T-cell (primary cell): ENCODE measurements around the gene TNFRSF12A. TPM values are rescaled to one million over a fixed set of nuclear protein-coding genes. Genes with fewer than 3 reads are reported as not detected.

Experiments
- ATAC-seq, 4 experiments: fragments of 200-7000 bp in 3 of 4; fragments of 150-1000 bp in 1 of 4; cut with Tn5 transposase; replicated peaks in 1 of 4; 1 replicate in 3 of 4; 2 replicates in 1 of 4; pipeline ENCODE4 v1.10.0; 2021; ENCODE audit warnings: moderate library complexity in 3 of 4, mild to moderate bottlenecking in 2 of 4, moderate number of reproducible peaks in 1 of 4
- CTCF ChIA-PET, 2 donors: fragments of 300-600 bp; sonication (Branson Sonifier 250); formaldehyde crosslinking; loops; one replicate each; lab custom pipeline; 2022; ENCODE audit warnings: antibody characterized with exemption in 2 of 2; lab: Charles Lee
- POLR2A ChIA-PET, 2 donors: fragments of 300-600 bp; sonication (Branson Sonifier 250); formaldehyde crosslinking; loops; one replicate each; lab custom pipeline; 2022; ENCODE audit warnings: antibody characterized with exemption in 2 of 2; lab: Charles Lee
- DNase-seq, 35 experiments: peaks; one replicate each; pipeline versions ENCODE4 v3.0.0 to v3.0.0-alpha.2; 2013 to 2023
- H3K27ac ChIP-seq: one replicate; pipeline ENCODE4 v1.5.1; 2013; ENCODE audit warnings: low read length
- H3K27me3 ChIP-seq, 2 experiments: replicated peaks in 1 of 2; 1 replicate in 1 of 2; 2 replicates in 1 of 2; pipeline versions ENCODE4 v1.6.1 to v1.7.0; 2013; ENCODE audit warnings: low read length in 1 of 2, mixed read lengths in 1 of 2; ENCODE audit not compliant: control insufficient read depth in 2 of 2, insufficient read depth in 2 of 2; ENCODE audit errors: extremely low read depth in 1 of 2
- H3K36me3 ChIP-seq, 2 donors: 1 replicate in 1 of 2; 2 replicates in 1 of 2; pipeline versions ENCODE4 v1.6.1 to v1.7.0; 2013; ENCODE audit warnings: low read length in 1 of 2; ENCODE audit not compliant: control insufficient read depth in 2 of 2, insufficient read depth in 1 of 2; ENCODE audit errors: extremely low read depth in 1 of 2
- H3K4me1 ChIP-seq, 2 experiments: 1 replicate in 1 of 2; 2 replicates in 1 of 2; pipeline versions ENCODE4 v1.6.1 to v1.7.0; 2013; ENCODE audit warnings: low read length in 2 of 2, mixed read lengths in 1 of 2; ENCODE audit not compliant: insufficient read depth in 2 of 2, control insufficient read depth in 1 of 2; ENCODE audit errors: extremely low read depth in 1 of 2
- H3K4me3 ChIP-seq, 2 donors: 1 replicate in 1 of 2; 2 replicates in 1 of 2; pipeline versions ENCODE4 v1.5.1 to v1.7.0; 2013; ENCODE audit warnings: mild to moderate bottlenecking in 2 of 2, low read length in 1 of 2, moderate library complexity in 1 of 2; ENCODE audit not compliant: control insufficient read depth in 1 of 2; ENCODE audit errors: extremely low read depth in 1 of 2
- H3K9me3 ChIP-seq: 2 replicates; pipeline ENCODE4 v1.7.0; 2013
- H3K27ac Mint-ChIP-seq, 2 donors: one replicate each; pipeline ENCODE4 v1.8.0; 2020 to 2021; ENCODE audit warnings: mild to moderate bottlenecking in 2 of 2, mixed read lengths in 2 of 2
- H3K27me3 Mint-ChIP-seq, 2 donors: one replicate each; pipeline ENCODE4 v1.8.0; 2021 to 2022; ENCODE audit warnings: mixed read lengths in 2 of 2
- H3K36me3 Mint-ChIP-seq: one replicate; pipeline ENCODE4 v1.8.0; 2021; ENCODE audit warnings: mixed read lengths
- H3K4me1 Mint-ChIP-seq, 3 donors: one replicate each; pipeline ENCODE4 v1.8.0; 2020 to 2022; ENCODE audit warnings: mixed read lengths in 3 of 3, mild to moderate bottlenecking in 1 of 3
- H3K4me3 Mint-ChIP-seq, 3 donors: one replicate each; pipeline ENCODE4 v1.8.0; 2020 to 2022; ENCODE audit warnings: mild to moderate bottlenecking in 3 of 3, mixed read lengths in 3 of 3, moderate library complexity in 3 of 3
- H3K9me3 Mint-ChIP-seq, 3 donors: one replicate each; pipeline ENCODE4 v1.8.0; 2020 to 2022; ENCODE audit warnings: mixed read lengths in 3 of 3
- WGBS: methylation state at CpG from one replicate; pipeline ENCODE4 v1.1.5; 2013; ENCODE audit warnings: missing lambda C conversion rate; ENCODE audit not compliant: insufficient coverage; 5-methylcytosine and 5-hydroxymethylcytosine counted together
- total RNA-seq, 35 experiments: library from RNA in 6 of 35; stranded (reverse) in 6 of 35; fragments of 120-200 nt in 1 of 35; gene quantifications; one replicate each; pipeline versions ENCODE4 v1.2.1 to v1.2.4 and lab custom pipeline; 2013 to 2026

Gene TNFRSF12A
- total RNA-seq, 5 donors from 2014 or later (not counting 1 experiment from before 2014, with no cell fraction given), result 0.43 to 3.7 (median 2.5) TPM

GRCh38 chr16:3012246-3012645, 7.9 kb upstream of the TNFRSF12A start:
- WGBS, result 56% methylated on average over 17 of the region's 19 CpGs
- Histone ChIP-seq H3K27me3 (peaks cover 0 to 64% of the 10 kb centered on the region in 2 experiments), H3K4me3 (no peak overlapping the region), H3K36me3 (no peaks in the 10 kb centered on the region), H3K27ac (no peak overlapping the region), H3K4me1 (peaks cover 16 to 33% of the 10 kb centered on the region in 2 experiments), H3K9me3 (no peaks in the 10 kb centered on the region)
- ATAC-seq (no peak), DNase-seq (no peak)
- Mint-ChIP-seq H3K36me3 (no peaks in the 10 kb centered on the region), H3K27me3 (peaks cover 0 to 19% of the 10 kb centered on the region in 2 donors), H3K9me3 (no peaks in the 10 kb centered on the region), H3K27ac (no peak overlapping the region), H3K4me3 (no peak overlapping the region), H3K4me1 (peaks cover 17 to 23% (median 19%) of the 10 kb centered on the region in 3 donors)
- ChIA-PET POLR2A (no interaction called here), CTCF (interaction anchor here in 1 of 2 donors (0.6 kb wide), 1 partner anchor 54 kb away, joined by 4 read pairs; no protein-coding TSS in a partner anchor)

GRCh38 chr16:3012828-3013420, 7.2 kb upstream of the TNFRSF12A start, which contains the start of gene CLDN9:
TSS of gene CLDN9 (plus strand) at chr16:3012923. CDS start at chr16:3013363, 440 bp downstream.
- Mint-ChIP-seq H3K27me3 (peaks cover 0 to 19% of the 10 kb centered on the region in 2 donors), H3K4me3 (no peak within 1 kb of the TSS), H3K36me3 (no peaks in the 10 kb centered on the region), H3K4me1 (peaks cover 11 to 16% (median 12%) of the 10 kb centered on the region in 3 donors), H3K9me3 (no peaks in the 10 kb centered on the region), H3K27ac (no peak within 1 kb of the TSS)
- Histone ChIP-seq H3K27me3 (peaks cover 0 to 66% of the 10 kb centered on the region in 2 experiments), H3K4me1 (peaks cover 10 to 31% of the 10 kb centered on the region in 2 experiments), H3K27ac (no peak within 1 kb of the TSS), H3K9me3 (no peaks in the 10 kb centered on the region), H3K4me3 (no peak within 1 kb of the TSS), H3K36me3 (no peaks in the 10 kb centered on the region)
- ATAC-seq (peak; percentile 27 to 69 (median 34)), DNase-seq (peak in 1 of 35 experiments; percentile 29)
- ChIA-PET POLR2A (no interaction called here), CTCF (no interaction called here)
- 64% methylated on average over 27 of the region's 27 CpGs for whole genome bisulfite sequencing

DNA sequence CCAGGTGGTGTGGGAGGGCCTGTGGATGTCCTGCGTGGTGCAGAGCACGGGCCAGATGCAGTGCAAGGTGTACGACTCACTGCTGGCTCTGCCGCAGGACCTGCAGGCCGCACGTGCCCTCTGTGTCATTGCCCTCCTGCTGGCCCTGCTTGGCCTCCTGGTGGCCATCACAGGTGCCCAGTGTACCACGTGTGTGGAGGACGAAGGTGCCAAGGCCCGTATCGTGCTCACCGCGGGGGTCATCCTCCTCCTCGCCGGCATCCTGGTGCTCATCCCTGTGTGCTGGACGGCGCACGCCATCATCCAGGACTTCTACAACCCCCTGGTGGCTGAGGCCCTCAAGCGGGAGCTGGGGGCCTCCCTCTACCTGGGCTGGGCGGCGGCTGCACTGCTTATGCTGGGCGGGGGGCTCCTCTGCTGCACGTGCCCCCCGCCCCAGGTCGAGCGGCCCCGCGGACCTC, 6.6 kb upstream of the TNFRSF12A start:
- DNase-seq (no peak), ATAC-seq (no peak)
- no peaks in the 10 kb centered on the region for H3K36me3 ChIP-seq
- Mint-ChIP-seq H3K4me1 (peaks cover 5 to 13% (median 11%) of the 10 kb centered on the region in 3 donors), H3K36me3 (no peaks in the 10 kb centered on the region), H3K27me3 (peaks cover 0 to 19% of the 10 kb centered on the region in 2 donors), H3K27ac (no peak overlapping the region), H3K9me3 (no peaks in the 10 kb centered on the region), H3K4me3 (no peak overlapping the region)
- H3K27ac ChIP-seq, result no peak overlapping the region
- ChIA-PET CTCF (interaction anchor here in 1 of 2 donors (0.6 kb wide), 1 partner anchor 64 kb away, joined by 3 read pairs; no protein-coding TSS in a partner anchor), POLR2A (no interaction called here)
- WGBS, result 90% methylated on average over 27 of the region's 27 CpGs
- H3K4me3 ChIP-seq, result no peak overlapping the region
- H3K9me3 ChIP-seq, result no peaks in the 10 kb centered on the region
- peaks cover 0 to 68% of the 10 kb centered on the region in 2 experiments for H3K27me3 ChIP-seq
- H3K4me1 ChIP-seq, result peaks cover 4 to 31% of the 10 kb centered on the region in 2 experiments

DNA sequence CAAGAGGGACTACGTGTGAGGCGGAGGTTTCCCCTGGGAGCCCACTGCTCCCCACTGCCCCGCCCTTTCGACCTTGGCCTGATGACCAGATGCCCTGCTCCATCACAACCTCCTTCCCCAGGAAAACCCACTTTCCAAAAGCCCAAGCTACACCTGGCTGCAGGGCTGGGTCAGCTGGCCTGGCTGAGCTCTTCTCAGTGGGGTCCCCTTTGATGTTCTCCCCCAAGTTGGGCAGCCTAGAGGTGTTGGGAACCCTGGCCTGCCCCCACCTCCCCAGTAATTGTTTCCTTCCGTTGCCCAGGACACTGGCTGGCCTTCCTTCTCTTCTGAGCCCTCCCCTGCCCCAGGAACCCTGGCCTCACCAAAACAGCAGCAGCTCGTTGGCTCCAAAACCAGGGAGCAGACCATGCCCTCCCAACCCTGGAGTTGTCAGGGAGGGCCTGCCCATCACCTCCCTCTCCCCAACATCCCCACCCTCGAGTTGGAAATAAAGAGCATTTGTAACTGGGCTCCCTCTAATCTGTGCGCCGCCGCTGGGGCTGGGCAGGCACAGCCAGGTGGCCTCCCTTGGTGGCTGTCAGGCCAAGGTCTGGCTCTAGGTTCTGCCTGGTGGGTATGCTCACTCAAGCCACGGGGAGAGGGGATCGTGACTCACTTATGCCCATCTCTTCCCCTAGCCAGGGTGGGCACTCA, 6.0 kb upstream of the TNFRSF12A start:
- ATAC-seq (no peak), DNase-seq (no peak)
- Histone ChIP-seq H3K4me3 (no peak overlapping the region), H3K36me3 (no peaks in the 10 kb centered on the region), H3K4me1 (peaks cover 0 to 31% of the 10 kb centered on the region in 2 experiments), H3K27me3 (peaks cover 0 to 69% of the 10 kb centered on the region in 2 experiments), H3K9me3 (no peaks in the 10 kb centered on the region), H3K27ac (no peak overlapping the region)
- WGBS, result 69% methylated on average over 7 of the region's 12 CpGs
- Mint-ChIP-seq H3K36me3 (no peaks in the 10 kb centered on the region), H3K4me1 (peaks cover 0 to 10% (median 8%) of the 10 kb centered on the region in 3 donors), H3K27ac (no peak overlapping the region), H3K4me3 (no peak overlapping the region), H3K9me3 (no peaks in the 10 kb centered on the region), H3K27me3 (peaks cover 0 to 19% of the 10 kb centered on the region in 2 donors)
- ChIA-PET POLR2A (no interaction called here), CTCF (interaction anchor here in 1 of 2 donors (0.6 kb wide), 1 partner anchor 65 kb away, joined by 3 read pairs; no protein-coding TSS in a partner anchor)

DNA sequence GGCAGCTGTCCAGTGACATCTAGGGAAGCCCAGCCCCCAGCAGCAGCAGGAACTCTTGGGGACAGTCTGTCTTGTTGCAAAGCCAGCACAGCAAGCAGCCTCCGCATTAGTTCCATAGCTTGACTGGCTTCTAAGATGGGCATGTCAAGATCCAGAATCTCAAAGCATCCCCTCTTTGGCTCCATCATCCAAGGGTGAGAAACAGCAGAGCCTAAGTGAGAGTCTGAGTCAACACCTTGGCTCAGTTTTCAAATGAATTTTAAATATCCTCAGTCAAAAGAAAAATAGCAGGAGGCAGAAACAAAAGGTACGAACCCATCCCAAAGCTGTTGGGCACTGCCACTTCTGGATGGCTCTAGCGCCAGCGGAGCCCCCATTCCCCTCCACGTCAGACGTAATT, 5.2 kb upstream of the TNFRSF12A start:
- no peak overlapping the region for H3K4me3 Mint-ChIP-seq
- POLR2A ChIA-PET, result no interaction called here

GRCh38 chr16:3015865-3016521, 4.2 kb upstream of the TNFRSF12A start:
- no peaks in the 10 kb centered on the region for H3K36me3 ChIP-seq
- DNase-seq (no peak), ATAC-seq (no peak)
- H3K4me3 ChIP-seq, result no peak overlapping the region
- peaks cover 7 to 47% of the 10 kb centered on the region in 2 experiments for H3K4me1 ChIP-seq
- Mint-ChIP-seq H3K9me3 (no peaks in the 10 kb centered on the region), H3K4me3 (no peak overlapping the region), H3K4me1 (peaks cover 6 to 19% (median 18%) of the 10 kb centered on the region in 3 donors), H3K27ac (no peak overlapping the region), H3K27me3 (peaks cover 0 to 20% of the 10 kb centered on the region in 2 donors), H3K36me3 (no peaks in the 10 kb centered on the region)
- H3K27ac ChIP-seq, result no peak overlapping the region
- POLR2A ChIA-PET, result no interaction called here
- 87% methylated on average over 9 of the region's 13 CpGs for WGBS
- H3K9me3 ChIP-seq, result no peaks in the 10 kb centered on the region
- CTCF ChIA-PET, result no interaction called here
- H3K27me3 ChIP-seq, result peaks cover 0 to 56% of the 10 kb centered on the region in 2 experiments

More for the DNA sequence above, 5.2 kb upstream of the TNFRSF12A start:
- no peaks in the 10 kb centered on the region for H3K36me3 ChIP-seq
- Mint-ChIP-seq H3K27ac (no peak overlapping the region), H3K4me1 (peaks cover 3 to 14% (median 14%) of the 10 kb centered on the region in 3 donors), H3K27me3 (peaks cover 0 to 20% of the 10 kb centered on the region in 2 donors), H3K36me3 (no peaks in the 10 kb centered on the region), H3K9me3 (no peaks in the 10 kb centered on the region)
- no peaks in the 10 kb centered on the region for H3K9me3 ChIP-seq
- 88% methylated on average over 6 of the region's 6 CpGs for WGBS
- DNase-seq (no peak), ATAC-seq (no peak)
- H3K27ac ChIP-seq, result no peak overlapping the region
- peaks cover 0 to 63% of the 10 kb centered on the region in 2 experiments for H3K27me3 ChIP-seq
- peaks cover 2 to 38% of the 10 kb centered on the region in 2 experiments for H3K4me1 ChIP-seq
- CTCF ChIA-PET, result no interaction called here
- H3K4me3 ChIP-seq, result no peak overlapping the region
